NB4 (cell line): ENCODE results near the gene ZNF148.

Source experiments
- CTCF ChIP-seq: IDR thresholded peaks from one replicate; pipeline ENCODE4 v1.5.1; 2012; ENCODE audit warnings: low read depth, low read length
- MYC ChIP-seq: IDR thresholded peaks from 2 replicates; pipeline ENCODE4 v1.6.1; 2011; ENCODE audit warnings: low read depth, low read length
- POLR2A ChIP-seq: IDR thresholded peaks from 2 replicates; pipeline ENCODE4 v1.6.1; 2011; ENCODE audit warnings: mild to moderate bottlenecking; ENCODE audit not compliant: insufficient read length; ENCODE audit errors: extremely low read depth
- TF ChIP-seq, protein P1 (sequence below): IDR thresholded peaks from 2 replicates; pipeline ENCODE4 v1.6.1; 2011; ENCODE audit warnings: low read depth, low read length

DNA sequence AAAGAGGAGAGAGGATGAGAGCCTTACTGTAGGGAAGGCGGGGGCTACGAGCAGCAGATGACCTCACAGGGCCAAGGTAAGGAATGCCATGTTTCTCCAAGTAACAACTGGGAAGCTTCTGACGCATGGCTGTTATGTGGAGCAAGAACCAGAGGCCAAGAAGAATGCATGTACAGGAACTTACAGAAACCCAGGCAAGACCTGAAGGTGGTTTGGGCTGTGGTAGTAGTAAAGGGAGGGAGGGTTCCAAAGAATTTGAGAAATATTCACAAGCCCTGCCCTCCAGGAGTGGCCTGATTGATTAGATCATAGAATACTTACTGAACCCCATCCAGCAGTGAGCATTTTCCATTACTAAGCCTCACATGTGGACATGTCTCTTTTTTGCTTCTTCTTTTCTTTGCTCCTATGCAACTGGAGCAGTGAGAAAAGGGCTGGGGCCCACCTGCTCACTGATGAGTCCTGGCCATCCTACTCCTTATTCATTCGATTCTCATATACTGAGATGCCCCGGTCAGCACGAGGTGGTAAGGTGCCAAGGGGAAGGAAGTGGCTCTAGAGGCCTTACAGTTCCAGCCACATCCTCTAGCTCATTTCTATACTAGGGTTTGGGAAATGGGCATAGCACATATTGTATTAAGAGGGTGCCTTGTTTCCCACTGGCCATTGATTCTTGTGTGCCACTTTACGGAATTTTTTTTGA lies 154.2 kb downstream of the ZNF148 start:
- TF ChIP-seq CTCF, result no peak
- TF ChIP-seq POLR2A, result no peak
- TF ChIP-seq MYC, result no peak
- TF ChIP-seq, protein P1, sequence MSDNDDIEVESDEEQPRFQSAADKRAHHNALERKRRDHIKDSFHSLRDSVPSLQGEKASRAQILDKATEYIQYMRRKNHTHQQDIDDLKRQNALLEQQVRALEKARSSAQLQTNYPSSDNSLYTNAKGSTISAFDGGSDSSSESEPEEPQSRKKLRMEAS, result no peak
